Fibroblast of peridontal ligament (primary cell): ENCODE measurements around the gene KRTAP24-1.

ENCODE experiments used
- DNase-seq: peaks from one replicate; pipeline ENCODE4 v3.0.0-alpha.2; 2010; ENCODE audit errors: extremely low read depth

Gene KRTAP24-1, protein sequence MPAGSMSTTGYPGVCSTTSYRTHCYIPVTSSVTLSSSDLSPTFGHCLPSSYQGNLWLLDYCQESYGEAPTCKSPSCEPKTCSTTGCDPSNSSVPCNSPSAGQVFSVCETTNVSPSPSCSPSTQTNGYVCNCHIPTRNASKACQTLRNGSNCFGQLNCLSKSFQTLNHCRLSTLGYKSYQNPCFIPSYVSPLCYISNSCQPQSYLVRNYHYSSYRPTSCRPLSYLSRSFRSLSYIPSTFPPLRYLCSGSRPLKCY

DNA sequence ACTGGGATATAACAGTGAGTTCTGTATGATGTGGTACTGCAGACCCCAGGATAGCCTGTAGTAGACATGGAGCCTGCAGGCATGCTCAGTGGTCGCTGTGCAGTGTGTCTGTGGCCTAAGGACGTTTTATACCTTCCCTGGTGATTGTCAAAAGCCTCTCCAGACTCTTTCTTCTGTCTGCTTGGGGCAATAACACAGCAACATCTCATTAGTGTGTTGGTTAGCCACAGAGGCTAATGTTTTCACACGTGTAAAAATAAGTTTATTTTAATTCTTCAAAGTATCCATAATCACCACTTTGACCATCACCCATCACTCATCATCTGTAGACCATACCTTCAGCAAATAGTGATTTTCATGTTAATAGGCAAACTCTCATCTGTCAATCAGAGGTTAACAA, at the start of gene KRTAP24-1:
Gene KRTAP24-1, minus strand, starts transcription at position 101 of the 400 bp plus-strand sequence. Its CDS starts 18 bp downstream, at position 83.
- no peak for DNase-seq

DNA sequence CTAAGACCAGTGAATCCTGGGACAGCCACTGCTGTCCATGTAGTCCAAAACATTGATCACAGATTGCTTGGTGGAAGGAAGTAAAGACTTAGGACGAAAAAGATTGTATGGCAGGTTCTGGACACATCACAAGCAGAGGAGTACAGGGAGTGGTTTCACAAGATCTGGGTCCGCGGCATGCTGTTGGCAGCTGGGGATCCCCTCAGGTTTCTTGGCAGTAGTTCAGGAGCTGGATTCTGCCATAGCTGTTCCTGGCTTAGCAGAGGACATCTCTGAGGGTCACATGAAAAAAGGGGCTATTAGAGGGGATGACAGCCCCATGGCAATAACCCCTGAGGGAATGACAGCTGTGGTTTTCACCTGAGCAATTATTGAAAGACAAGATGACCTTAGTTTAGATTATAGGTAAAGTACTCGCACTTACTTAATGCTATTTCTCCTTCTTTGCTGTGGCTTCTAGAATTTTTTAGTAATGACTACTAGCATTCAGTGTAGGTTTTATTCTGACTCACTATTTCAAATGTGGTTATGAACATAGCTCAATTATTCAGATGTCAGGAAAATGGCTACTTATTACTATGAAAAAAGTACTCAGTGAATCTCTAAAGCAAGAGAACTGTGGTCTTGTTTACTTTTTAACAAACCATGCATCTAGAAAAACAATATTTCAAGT, 46.6 kb upstream of the KRTAP24-1 start:
- no peak for DNase-seq

DNA sequence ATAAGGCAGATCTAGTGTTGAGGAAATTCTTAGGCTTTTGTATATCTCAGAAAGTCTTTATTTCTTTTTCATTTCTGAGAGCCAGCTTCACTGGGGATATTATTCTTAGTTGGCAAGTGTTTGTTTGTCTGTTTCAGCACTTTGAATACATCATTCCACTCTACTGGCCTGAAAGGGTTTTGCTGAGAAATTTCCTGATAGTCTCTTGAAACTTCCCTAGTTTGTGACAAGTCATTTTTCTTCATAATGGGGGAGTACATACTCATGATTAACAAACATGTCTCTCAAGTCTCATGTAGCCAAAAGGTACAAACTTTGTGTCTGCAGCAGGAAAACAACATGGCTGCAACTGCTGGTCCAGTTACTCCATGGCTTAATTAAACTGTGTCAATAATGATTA, 43.6 kb upstream of the KRTAP24-1 start:
- DNase-seq, result no peak

DNA sequence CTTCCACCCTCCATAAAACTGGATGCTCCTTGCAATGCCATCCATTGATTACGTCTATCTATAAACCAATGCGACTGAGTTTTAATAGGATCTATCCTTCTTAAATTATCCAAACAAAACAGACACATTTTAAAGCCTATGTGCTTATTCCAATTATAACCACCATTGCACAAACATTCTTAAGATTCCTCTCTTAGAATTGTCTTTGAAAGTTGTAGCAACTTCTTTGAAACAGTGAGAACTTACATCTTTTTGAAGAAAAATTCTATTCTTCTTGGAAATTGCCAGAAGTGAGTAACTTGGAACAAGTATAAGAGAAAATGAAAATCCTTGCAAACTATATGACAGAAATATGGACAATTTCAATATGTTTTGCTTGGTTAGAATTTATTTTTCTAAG, 37.5 kb upstream of the KRTAP24-1 start, which contains the start of gene KRTAP26-1:
Gene KRTAP26-1, minus strand, starts transcription at position 101 of the 400 bp plus-strand sequence. CDS start 280 bp downstream, outside the sequence.
- no peak for DNase-seq

DNA sequence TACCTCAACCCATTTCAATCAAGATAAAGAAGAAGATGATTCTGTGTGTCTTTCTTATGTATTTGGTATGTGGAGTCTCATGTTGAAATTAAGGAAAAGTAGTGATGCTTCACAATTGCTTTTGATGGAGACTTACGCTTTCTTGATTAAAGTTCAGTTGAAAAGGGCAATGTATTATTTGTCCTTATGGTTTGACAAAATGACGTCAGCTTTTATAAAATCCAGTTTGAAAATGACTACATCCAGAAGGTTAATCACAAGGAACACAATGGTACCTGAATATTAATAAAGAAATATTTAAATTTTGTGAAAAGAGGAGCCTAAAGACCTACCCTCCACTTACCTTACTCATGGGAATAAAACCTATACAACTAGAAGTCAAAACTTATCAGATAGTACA, 33.0 kb upstream of the KRTAP24-1 start:
- DNase-seq, result no peak

DNA sequence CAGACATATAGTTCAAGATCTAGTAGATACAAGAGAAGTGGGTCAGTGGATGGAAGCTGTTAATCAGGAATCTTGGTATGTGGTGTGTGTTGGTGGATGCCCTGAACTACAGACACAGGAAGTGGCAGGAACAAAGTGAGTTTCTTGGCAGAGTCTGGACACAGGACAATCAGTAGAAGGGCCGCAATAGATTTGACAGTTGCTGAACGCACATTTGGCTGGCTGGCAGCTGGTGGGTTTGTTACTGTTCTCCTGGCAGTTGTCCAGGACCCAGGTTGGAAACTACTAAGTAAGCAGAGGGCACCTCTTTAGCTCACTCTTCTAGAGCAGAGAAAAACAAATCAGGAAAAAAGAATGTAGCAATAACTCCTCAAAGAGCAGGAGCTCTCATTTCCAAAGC, 24.1 kb upstream of the KRTAP24-1 start:
- no peak for DNase-seq

DNA sequence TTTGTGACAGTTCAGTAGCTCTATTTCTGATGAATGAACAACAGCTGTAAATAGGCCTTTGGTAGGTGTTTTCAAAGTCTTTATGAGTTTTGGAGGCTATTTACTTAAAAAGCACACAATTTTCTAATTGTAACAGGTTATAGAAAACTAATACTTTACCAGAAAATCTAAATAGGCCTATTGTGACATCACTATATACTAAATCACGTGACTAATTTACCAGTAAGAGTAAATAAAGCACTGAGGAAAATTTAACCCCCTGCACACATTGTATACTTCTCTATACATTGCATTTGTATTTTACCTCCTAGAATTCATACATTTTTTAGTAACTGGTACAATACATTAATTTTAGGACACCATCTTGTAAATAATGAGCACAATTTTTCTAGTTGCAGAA, 22.4 kb upstream of the KRTAP24-1 start:
- DNase-seq, result no peak

DNA sequence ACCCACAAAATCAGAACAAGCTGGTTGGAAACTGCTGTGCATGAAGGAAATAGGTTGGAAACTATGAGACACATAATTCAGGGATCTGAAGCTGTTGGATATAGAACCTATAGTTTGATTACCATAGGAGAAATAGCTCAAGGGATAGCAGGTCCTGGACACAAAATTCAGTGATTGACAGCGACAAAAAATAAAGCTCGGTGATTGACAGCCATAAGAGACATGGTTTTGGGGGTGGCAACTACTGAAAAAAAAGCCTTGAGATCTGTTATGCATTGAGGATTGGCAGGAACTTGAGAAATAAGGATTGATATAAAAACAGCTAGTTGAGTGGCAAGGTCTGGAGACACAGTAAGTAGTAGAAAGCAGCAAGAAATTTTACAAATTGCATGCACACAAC, 6.5 kb upstream of the KRTAP24-1 start, which contains the start of gene KRTAP25-1:
Gene KRTAP25-1, minus strand, starts transcription at position 300 of the 400 bp plus-strand sequence. Its CDS starts 24 bp downstream, at position 276.
- no peak for DNase-seq

DNA sequence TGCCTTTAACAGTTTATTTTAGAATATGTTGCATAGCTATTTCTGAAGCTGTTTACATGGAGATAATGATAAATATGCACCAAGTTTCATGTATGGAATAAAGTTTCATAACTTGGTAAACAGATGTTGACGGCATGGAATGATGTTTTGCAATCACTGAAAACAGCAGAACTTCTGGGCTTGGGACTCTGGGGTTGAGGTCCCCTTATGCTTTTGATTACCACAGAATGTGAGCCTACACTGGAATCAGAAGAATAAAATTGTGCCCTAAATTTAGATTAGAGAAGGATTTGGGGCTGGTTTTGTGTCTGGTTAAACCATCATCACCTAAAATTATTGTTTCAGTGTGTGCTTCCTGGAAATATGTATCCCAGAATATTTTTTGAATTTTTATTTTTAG, 11.1 kb downstream of the KRTAP24-1 start:
- DNase-seq, result no peak

DNA sequence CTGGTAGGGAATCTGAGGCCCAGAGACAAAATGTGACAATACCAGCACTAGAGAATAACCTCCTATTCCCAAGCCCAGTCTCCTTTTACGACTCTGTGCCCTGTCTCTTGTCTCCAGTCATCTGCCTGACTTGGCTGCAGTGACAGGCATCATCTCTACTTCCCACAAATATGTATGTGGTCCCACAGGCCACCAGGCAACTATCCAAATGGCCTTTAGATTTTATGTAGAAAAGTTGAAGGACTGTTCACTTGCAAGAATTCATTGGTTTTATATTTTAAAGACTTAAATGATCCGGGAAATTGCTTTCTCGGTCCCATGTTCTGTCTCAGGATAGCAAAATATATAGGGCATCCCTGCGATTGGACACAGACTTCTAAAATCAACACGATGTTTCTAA, 11.6 kb downstream of the KRTAP24-1 start:
- DNase-seq, result no peak

DNA sequence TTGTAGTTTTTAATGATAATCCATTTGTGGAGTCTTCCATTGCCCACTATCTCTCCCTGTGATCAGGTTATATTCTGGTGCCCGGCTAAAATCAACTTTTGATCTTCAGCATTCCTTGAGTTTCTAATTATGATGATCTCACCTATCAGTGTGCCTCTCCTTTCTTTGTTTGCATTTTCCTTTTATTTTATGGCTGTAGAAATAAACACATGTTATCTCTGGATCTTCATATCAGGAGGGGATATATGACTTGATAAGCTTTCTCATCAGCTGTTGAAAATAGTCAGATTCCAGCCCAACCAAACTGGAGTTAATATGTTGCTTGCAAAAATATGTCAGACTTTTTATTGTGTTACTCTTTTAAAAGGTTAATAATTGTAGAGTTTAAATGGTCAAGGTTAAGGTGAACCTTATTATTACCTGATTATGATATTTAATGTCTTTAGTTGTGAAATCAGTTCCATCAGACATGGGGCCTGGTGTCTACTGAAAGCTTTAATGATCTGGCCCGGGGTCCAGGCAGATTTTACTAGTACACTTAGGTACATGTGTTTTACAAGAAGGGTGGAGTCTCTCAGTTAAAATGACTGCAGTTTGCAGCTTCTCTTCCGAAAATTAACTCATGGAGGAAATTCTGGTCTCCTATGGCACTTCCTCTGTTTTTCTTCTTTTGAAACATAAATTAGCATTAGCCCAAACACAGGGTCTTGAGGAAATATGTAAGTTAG, 12.8 kb downstream of the KRTAP24-1 start:
- DNase-seq, result no peak

DNA sequence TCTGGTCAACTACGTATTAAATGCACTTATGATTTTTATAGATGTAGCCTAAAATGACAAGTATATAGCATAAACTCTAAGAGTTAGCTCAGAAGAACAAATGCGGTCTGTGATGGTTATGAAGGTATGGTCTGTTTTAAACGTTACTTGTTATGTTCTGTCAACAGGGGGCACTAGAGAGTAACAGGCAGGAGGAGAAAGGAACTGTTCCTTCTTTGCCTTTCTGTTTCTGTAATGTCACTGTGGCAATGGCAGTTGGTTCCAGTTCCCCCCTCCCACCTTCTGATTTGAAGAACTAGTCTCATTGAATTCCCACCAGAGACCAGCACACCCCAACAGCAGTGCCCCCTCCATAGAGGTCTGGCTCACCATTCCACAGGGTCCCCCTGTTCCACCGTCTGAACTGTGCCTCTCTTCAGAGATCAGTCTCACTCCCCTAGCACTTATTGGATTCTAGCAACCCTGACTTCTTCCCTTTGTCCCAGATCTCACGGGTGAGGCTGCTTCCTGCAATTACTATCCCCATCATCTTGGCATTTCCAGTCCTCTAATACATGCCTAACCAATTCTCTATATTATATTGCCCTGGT, 14.0 kb downstream of the KRTAP24-1 start:
- DNase-seq, result no peak

DNA sequence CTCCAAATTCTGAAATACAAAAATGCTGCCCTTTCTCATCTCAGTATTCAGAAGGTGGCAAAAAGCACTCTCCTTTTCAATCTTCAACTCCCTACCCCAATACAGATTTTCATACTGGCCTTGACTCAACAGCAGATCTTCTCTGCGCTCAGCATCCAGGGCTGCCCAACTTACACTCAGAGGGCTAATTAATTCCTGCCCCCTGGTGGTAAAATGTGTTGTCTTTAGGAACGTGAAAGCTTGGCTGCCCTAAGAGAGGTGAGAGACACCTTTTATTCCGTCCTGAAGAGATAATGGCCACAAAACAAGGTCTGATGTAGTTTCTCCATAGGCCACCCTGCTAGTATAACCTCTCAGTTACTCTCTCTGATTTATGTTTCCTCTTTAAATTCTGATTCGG, 25.0 kb downstream of the KRTAP24-1 start:
- no peak for DNase-seq

DNA sequence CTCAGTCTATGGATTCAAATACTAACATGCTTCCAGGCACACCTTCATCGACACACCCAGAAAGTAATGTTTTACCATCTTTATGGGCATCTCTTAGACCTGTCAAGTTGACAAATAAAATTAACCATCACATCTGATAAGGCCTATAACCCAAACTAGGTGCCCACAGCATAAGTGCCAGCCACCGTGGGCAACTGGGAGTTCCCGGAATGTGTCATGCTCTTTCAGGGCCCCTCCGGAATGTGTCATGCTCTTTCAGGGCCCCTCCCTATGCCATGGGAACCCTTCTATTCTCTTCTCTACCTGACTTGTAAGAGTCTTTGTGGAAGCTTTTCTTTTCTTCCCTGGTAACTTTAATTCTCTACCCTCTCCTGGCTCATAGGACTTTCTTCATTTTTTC, 26.6 kb downstream of the KRTAP24-1 start:
- no peak for DNase-seq

DNA sequence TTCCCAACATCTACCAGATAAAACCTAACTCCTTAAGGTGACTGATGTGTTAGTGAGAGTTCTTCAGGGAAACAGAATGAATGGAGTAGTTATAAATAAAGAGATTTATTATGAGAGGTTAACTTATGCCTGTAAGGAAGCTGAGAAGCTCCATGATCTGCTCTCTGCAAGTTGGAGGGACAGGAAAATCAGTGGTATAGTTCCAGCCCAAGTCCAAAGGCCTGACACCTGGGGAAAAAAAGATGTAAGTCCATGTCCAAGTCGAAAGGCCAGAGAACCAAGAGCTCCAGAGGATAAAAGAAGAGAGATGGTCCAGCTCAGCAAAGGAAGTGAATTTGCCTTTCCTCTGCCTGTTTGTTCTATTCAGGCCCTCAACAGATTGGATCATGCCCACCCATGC, 27.1 kb downstream of the KRTAP24-1 start:
- no peak for DNase-seq

DNA sequence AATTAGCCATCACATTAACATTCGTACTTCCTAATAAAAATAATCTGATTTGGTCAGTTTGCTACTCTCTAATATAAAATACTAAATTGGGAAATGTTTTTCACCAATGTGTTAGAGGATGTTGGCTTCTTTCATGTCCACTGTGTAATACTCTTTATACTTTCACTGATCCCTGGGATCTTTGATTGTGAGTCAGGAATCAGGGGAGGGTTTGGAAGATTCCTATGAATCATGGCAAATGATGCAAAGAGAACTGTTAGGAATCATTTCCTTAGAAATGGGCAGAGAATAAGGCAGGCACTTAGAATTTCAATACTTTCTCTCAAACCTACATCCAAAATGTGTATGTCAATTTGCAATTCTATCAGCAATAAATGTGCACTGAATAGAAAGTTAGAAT, 31.0 kb downstream of the KRTAP24-1 start:
- DNase-seq, result no peak

DNA sequence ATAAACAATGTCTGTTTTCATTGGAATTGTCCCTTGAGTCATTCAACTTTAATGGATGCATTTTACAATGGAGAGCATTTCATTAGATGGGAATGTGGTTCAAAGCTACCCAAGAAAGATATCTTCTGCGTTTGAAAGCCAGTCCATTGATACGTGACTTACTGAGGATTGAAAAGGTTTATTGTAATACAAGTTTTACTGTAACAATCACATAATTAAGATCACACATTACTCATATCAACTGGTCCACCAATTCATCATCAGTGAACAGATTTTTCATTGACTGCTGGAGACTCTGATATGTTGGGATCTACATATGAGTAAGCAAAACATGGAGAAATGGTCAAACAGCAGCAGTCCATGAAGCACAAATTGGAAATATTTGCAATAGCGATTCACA, 32.8 kb downstream of the KRTAP24-1 start:
- DNase-seq, result no peak

DNA sequence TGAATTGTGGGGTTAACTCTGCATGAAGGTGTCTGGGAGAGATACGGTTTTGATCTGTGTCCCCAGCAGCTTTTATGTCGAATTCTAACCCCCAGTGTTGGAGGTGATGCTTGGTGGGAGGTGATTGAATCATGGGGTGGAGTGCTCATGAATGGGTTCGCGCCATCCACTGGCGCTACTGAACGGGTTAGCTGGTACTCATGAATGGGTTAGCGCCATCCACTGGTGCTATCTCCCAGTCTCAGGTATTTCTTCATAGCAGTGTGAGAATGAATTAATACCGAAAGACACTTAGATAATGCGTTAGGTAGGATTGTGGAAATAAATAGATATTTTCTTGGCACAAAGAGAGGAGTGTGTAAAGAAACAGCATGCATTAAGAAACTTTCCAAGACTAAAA, 33.9 kb downstream of the KRTAP24-1 start:
- no peak for DNase-seq

DNA sequence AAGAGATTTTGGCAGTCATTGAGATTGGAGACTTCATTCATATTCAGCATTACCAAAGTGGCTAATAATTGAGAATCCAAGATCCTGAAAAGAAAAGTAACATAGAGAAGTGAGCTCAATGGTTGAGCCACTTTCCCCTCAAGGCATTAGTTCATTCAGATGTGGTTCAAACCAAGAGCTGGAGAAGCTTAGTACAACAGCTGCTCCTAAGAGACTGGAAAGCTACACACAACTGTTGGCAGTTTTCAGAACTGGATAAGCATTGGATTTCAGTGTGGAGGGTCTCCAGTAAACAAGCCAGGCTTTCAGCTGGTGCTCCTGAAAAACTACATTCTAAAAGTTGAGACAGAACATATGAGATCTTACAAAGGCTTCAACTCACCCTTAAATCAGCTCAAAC, 37.7 kb downstream of the KRTAP24-1 start:
- DNase-seq, result no peak

DNA sequence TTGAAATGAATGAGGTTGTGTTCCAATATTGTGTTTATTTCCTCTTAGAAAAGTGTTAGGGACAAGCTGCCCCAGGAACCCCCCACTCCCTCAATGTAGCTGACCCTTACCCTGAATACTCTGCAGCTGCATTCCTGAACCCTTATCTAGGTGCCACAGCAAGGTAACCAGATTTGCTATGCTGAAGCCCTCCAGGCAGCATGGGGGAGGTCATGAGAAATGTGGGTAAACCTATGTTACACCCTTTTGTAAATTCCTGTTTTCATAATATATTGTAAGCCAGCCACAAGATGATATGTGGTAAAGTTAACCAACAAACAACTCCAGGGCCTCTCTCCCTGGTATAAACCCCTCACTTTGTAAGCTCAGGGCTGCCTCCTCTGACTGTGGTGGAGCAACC, 39.1 kb downstream of the KRTAP24-1 start:
- no peak for DNase-seq

DNA sequence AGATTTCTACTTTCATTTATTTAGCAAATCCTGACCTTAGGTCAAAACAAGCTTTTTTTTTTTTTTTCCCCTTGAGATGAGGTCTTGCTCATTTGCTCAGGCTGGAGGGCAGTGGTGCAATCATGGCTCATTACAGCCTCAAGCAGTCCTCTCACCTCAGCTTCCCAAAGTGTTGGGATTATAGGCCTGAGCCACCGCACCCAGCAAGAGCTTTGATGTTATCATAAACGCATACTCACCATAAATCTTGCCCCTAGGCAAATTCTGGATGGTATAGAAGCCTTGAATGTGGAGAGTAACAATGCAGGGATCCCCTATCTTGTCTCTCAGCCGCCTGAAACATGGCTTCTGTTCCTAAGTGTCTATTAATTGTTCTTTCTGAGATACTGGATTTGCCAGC, 42.1 kb downstream of the KRTAP24-1 start:
- DNase-seq, result no peak

DNA sequence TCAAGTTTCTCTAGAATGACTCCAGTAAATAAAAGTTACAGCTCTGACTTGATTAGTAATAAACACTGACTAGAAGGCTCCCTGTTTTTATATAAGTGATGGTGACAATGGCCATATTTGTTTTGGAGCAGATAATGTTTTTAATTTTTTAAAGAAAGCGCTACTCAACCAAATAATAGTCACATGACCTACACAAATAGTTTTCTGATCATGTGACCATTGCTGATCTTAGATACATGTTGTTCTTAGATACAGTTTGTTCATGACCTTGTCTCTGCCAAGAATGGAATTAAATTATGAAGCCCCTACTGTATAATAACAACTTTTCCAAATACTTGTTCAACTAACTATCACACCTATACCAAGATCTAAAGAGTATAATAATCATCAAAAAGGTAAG, 44.6 kb downstream of the KRTAP24-1 start:
- DNase-seq, result no peak
